Liver (tissue), 9 donors: Measurements from ENCODE around the gene TMEM131. TPM values are rescaled to one million over a fixed set of nuclear protein-coding genes. Genes with fewer than 3 reads are reported as not detected.

ENCODE experiments used
- DNase-seq: peaks from one replicate; pipeline ENCODE4 v3.0.0-alpha.2; 2017; ENCODE audit warnings: low spot score
- H3K27ac ChIP-seq, 2 donors: one replicate each; pipeline ENCODE4 v1.7.0; 2013; ENCODE audit warnings: inconsistent platforms in 2 of 2, low read length in 2 of 2, control low read depth in 1 of 2, low read depth in 1 of 2, mild to moderate bottlenecking in 1 of 2
- H3K27me3 ChIP-seq, 4 donors: one replicate each; pipeline versions ENCODE4 v1.6.1 to v1.7.0; 2013; ENCODE audit warnings: low read length in 3 of 4, inconsistent platforms in 1 of 4, mild to moderate bottlenecking in 1 of 4, moderate library complexity in 1 of 4; ENCODE audit not compliant: control insufficient read depth in 4 of 4, insufficient read depth in 4 of 4
- H3K36me3 ChIP-seq, 4 donors: one replicate each; pipeline versions ENCODE4 v1.6.1 to v1.7.0; 2013; ENCODE audit warnings: low read length in 3 of 4, mild to moderate bottlenecking in 3 of 4, low read depth in 1 of 4, moderate library complexity in 1 of 4; ENCODE audit not compliant: control insufficient read depth in 4 of 4, insufficient read depth in 3 of 4
- H3K4me1 ChIP-seq, 4 donors: one replicate each; pipeline versions ENCODE4 v1.6.1 to v1.7.0; 2013; ENCODE audit warnings: low read length in 3 of 4, mild to moderate bottlenecking in 3 of 4, moderate library complexity in 1 of 4; ENCODE audit not compliant: control insufficient read depth in 4 of 4, insufficient read depth in 4 of 4
- H3K4me3 ChIP-seq, 3 donors: one replicate each; pipeline versions ENCODE4 v1.6.1 to v1.7.0; 2013; ENCODE audit warnings: low read length in 3 of 3, control low read depth in 1 of 3, low read depth in 1 of 3, mild to moderate bottlenecking in 1 of 3
- H3K9ac ChIP-seq, 2 donors: one replicate each; pipeline ENCODE4 v1.7.0; 2013; ENCODE audit warnings: low read length in 2 of 2, mild to moderate bottlenecking in 2 of 2, moderate library complexity in 2 of 2, control low read depth in 1 of 2, low read depth in 1 of 2
- H3K9me3 ChIP-seq, 4 donors: one replicate each; pipeline versions ENCODE4 v1.6.1 to v1.7.0; 2013; ENCODE audit warnings: low read length in 3 of 4; ENCODE audit not compliant: control insufficient read depth in 4 of 4
- CTCF ChIP-seq: fragments of 150-350 bp; IDR thresholded peaks from 2 replicates; pipeline ENCODE4 v1.5.1; 2017; ENCODE audit warnings: improper control_type of control experiment, low read depth, low read length; ENCODE audit not compliant: missing input control
- EGR1 ChIP-seq, 2 donors: IDR thresholded peaks; 2 replicates each; pipeline ENCODE4 v1.6.1; 2016 to 2018; ENCODE audit warnings: antibody characterized with exemption in 2 of 2, low read depth in 2 of 2
- FOXA1 ChIP-seq: IDR thresholded peaks from 2 replicates; pipeline ENCODE4 v1.6.1; 2016; ENCODE audit warnings: antibody characterized with exemption
- FOXA2 ChIP-seq: IDR thresholded peaks from 2 replicates; pipeline ENCODE4 v1.6.1; 2016; ENCODE audit warnings: antibody characterized with exemption
- GABPA ChIP-seq, 2 donors: IDR thresholded peaks in 1 of 2; conservative IDR thresholded peaks in 1 of 2; 2 replicates each; pipeline ENCODE4 v1.6.1; 2016; ENCODE audit warnings: antibody characterized with exemption in 2 of 2, mild to moderate bottlenecking in 1 of 2, moderate library complexity in 1 of 2
- HNF4A ChIP-seq, 2 donors: conservative IDR thresholded peaks; 2 replicates each; pipeline ENCODE4 v1.6.1; 2016; ENCODE audit warnings: antibody characterized with exemption in 2 of 2, mild to moderate bottlenecking in 2 of 2
- HNF4G ChIP-seq: IDR thresholded peaks from 2 replicates; pipeline ENCODE4 v1.6.1; 2016; ENCODE audit warnings: antibody characterized with exemption
- JUND ChIP-seq, 2 donors: IDR thresholded peaks; 2 replicates each; pipeline ENCODE4 v1.6.1; 2016; ENCODE audit warnings: antibody characterized with exemption in 2 of 2
- NR2F2 ChIP-seq: IDR thresholded peaks from 2 replicates; pipeline ENCODE4 v1.6.1; 2016; ENCODE audit warnings: antibody characterized with exemption
- RAD21 ChIP-seq, 2 donors: IDR thresholded peaks; 2 replicates each; pipeline ENCODE4 v1.6.1; 2016; ENCODE audit warnings: antibody characterized with exemption in 2 of 2, mild to moderate bottlenecking in 2 of 2
- REST ChIP-seq: IDR thresholded peaks from 2 replicates; pipeline ENCODE4 v1.6.1; 2016; ENCODE audit warnings: antibody characterized with exemption, mild to moderate bottlenecking
- RXRA ChIP-seq, 2 donors: IDR thresholded peaks; 2 replicates each; pipeline ENCODE4 v1.6.1; 2017 to 2018; ENCODE audit warnings: antibody characterized with exemption in 2 of 2, mild to moderate bottlenecking in 1 of 2
- SP1 ChIP-seq: IDR thresholded peaks from 2 replicates; pipeline ENCODE4 v1.6.1; 2018; ENCODE audit warnings: antibody characterized with exemption, mild to moderate bottlenecking
- TAF1 ChIP-seq: conservative IDR thresholded peaks from 2 replicates; pipeline ENCODE4 v1.6.1; 2016; ENCODE audit warnings: antibody characterized with exemption, mild to moderate bottlenecking
- YY1 ChIP-seq: IDR thresholded peaks from 2 replicates; pipeline ENCODE4 v1.6.1; 2016; ENCODE audit warnings: antibody characterized with exemption, mild to moderate bottlenecking
- WGBS: extraction: QIAGEN DNeasy Blood & Tissue Kit; methylation state at CpG from one replicate; pipeline ENCODE4 v1.1.7; 2013; 5-methylcytosine and 5-hydroxymethylcytosine counted together
- polyA plus RNA-seq, 2 donors: library from polyadenylated mRNA; stranded (reverse) in 1 of 2; unstranded in 1 of 2; fragments of 200-250 nt in 1 of 2; fragments of >200 nt in 1 of 2; fragmentation: Nextera tagmentation in 1 of 2; extraction: Ambion mirVana in 1 of 2; gene quantifications; one replicate each; pipeline versions ENCODE4 v1.2.1 to v1.2.3, GENCODE V29; 2013 to 2015
- total RNA-seq, 2 donors: library from RNA; depleted of rRNA; stranded (reverse); fragments of >200 nt; gene quantifications; one replicate each; pipeline ENCODE4 v1.2.3, GENCODE V29; 2014
- TF ChIP-seq, protein P1 (sequence below): IDR thresholded peaks from 2 replicates; pipeline ENCODE4 v1.6.1; 2016; ENCODE audit warnings: antibody characterized with exemption
- TF ChIP-seq, protein P2 (sequence below): IDR thresholded peaks from 2 replicates; pipeline ENCODE4 v1.6.1; 2016; ENCODE audit warnings: antibody characterized with exemption
- TF ChIP-seq, protein P3 (sequence below): IDR thresholded peaks from 2 replicates; pipeline ENCODE4 v1.6.1; 2016; ENCODE audit warnings: antibody characterized with exemption
- donor health status: healthy.
- donor health status: healthy.
- donor health status: healthy.
- donor health status: healthy.
- donor health status: healthy.

TMEM131 gene
- total and polyA plus RNA-seq, 4 donors: 6.1 to 22.8 (median 11.2) TPM

- no peaks in the 10 kb centered on the region for H3K27me3 ChIP-seq
- no peak overlapping the region for H3K9ac ChIP-seq
- H3K9me3 ChIP-seq: no peaks in the 10 kb centered on the region
- no peaks in the 10 kb centered on the region for H3K36me3 ChIP-seq
- DNase-seq: no peak
- H3K27ac ChIP-seq: no peak overlapping the region
- TF ChIP-seq FOXA2 (no peak), CTCF (no peak), HNF4A (conservative IDR thresholded peaks at IDR 0.05) (no peak), TAF1 (no peak), NR2F2 (no peak), EGR1 (IDR thresholded peaks at IDR 0.05; ENCODE audit: low read depth in 2 of 2) (no peak), JUND (IDR thresholded peaks at IDR 0.05) (no peak), RAD21 (IDR thresholded peaks at IDR 0.05) (no peak), YY1 (no peak)
- TF ChIP-seq, protein P1, sequence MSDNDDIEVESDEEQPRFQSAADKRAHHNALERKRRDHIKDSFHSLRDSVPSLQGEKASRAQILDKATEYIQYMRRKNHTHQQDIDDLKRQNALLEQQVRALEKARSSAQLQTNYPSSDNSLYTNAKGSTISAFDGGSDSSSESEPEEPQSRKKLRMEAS: no peak
- WGBS: 85% methylated on average over 13 of the region's 13 CpGs
- H3K4me3 ChIP-seq: no peak overlapping the region
- H3K4me1 ChIP-seq: no peaks in the 10 kb centered on the region
These were observed 280.6 kb downstream of the TMEM131 start for GRCh38 chr2:97714950-97715652.

GRCh38 chr2:97714084-97714949 lies 281.4 kb downstream of the TMEM131 start:
- no peak for DNase-seq
- H3K36me3 ChIP-seq: no peaks in the 10 kb centered on the region
- peak overlapping the region in 1 of 2 donors; percentile 7 for H3K9ac ChIP-seq
- no peaks in the 10 kb centered on the region for H3K9me3 ChIP-seq
- no peak for TF ChIP-seq GABPA (IDR thresholded peaks at IDR 0.05 in 1 of 2, conservative IDR thresholded peaks at IDR 0.05 in 1 of 2)
- TF ChIP-seq REST: no peak
- no peak for TF ChIP-seq SP1
- TF ChIP-seq, protein P2, sequence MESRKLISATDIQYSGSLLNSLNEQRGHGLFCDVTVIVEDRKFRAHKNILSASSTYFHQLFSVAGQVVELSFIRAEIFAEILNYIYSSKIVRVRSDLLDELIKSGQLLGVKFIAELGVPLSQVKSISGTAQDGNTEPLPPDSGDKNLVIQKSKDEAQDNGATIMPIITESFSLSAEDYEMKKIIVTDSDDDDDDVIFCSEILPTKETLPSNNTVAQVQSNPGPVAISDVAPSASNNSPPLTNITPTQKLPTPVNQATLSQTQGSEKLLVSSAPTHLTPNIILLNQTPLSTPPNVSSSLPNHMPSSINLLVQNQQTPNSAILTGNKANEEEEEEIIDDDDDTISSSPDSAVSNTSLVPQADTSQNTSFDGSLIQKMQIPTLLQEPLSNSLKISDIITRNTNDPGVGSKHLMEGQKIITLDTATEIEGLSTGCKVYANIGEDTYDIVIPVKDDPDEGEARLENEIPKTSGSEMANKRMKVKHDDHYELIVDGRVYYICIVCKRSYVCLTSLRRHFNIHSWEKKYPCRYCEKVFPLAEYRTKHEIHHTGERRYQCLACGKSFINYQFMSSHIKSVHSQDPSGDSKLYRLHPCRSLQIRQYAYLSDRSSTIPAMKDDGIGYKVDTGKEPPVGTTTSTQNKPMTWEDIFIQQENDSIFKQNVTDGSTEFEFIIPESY: no peak
- TF ChIP-seq YY1: no peak
- TF ChIP-seq NR2F2: no peak
- TF ChIP-seq TAF1: no peak
- TF ChIP-seq, protein P1: no peak
- TF ChIP-seq HNF4G: no peak
- TF ChIP-seq EGR1 (IDR thresholded peaks at IDR 0.05; ENCODE audit: low read depth in 2 of 2): no peak
- TF ChIP-seq RXRA (IDR thresholded peaks at IDR 0.05): no peak
- TF ChIP-seq FOXA1: no peak
- TF ChIP-seq CTCF: no peak
- no peak for TF ChIP-seq HNF4A (conservative IDR thresholded peaks at IDR 0.05)
- no peak for TF ChIP-seq RAD21 (IDR thresholded peaks at IDR 0.05)
- no peak for TF ChIP-seq JUND (IDR thresholded peaks at IDR 0.05)
- no peak for TF ChIP-seq FOXA2
- TF ChIP-seq, protein P3, sequence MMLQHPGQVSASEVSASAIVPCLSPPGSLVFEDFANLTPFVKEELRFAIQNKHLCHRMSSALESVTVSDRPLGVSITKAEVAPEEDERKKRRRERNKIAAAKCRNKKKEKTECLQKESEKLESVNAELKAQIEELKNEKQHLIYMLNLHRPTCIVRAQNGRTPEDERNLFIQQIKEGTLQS: no peak
- H3K27me3 ChIP-seq: no peaks in the 10 kb centered on the region
- WGBS: 78% methylated on average over 17 of the region's 17 CpGs
- no peak overlapping the region for H3K27ac ChIP-seq
- H3K4me1 ChIP-seq: no peaks in the 10 kb centered on the region
- peak overlapping the region in 1 of 3 donors; percentile 6 for H3K4me3 ChIP-seq
